Muscle of leg (tissue), 11 donors: ENCODE measurements around the gene SPOP. TPM values are rescaled to one million over a fixed set of nuclear protein-coding genes. Genes with fewer than 3 reads are reported as not detected.

Experiments used
- DNase-seq: peaks from one replicate; pipeline ENCODE4 v3.0.0; 2013
- H3K27ac ChIP-seq: one replicate; pipeline ENCODE4 v1.5.1; 2013; ENCODE audit warnings: mild to moderate bottlenecking, low read length, control low read depth
- H3K27me3 ChIP-seq: one replicate; pipeline ENCODE4 v1.6.1; 2013; ENCODE audit warnings: low read length; ENCODE audit not compliant: control insufficient read depth, insufficient read depth
- H3K36me3 ChIP-seq: one replicate; pipeline ENCODE4 v1.6.1; 2013; ENCODE audit warnings: low read length; ENCODE audit not compliant: control insufficient read depth, insufficient read depth
- H3K4me1 ChIP-seq: one replicate; pipeline ENCODE4 v1.6.1; 2013; ENCODE audit warnings: low read length; ENCODE audit not compliant: control insufficient read depth, insufficient read depth
- H3K4me3 ChIP-seq: one replicate; pipeline ENCODE4 v1.5.1; 2013; ENCODE audit warnings: low read length, control low read depth
- H3K9me3 ChIP-seq: replicated peaks from 2 replicates; pipeline ENCODE4 v1.6.1; 2013; ENCODE audit warnings: low read depth, low read length; ENCODE audit not compliant: control insufficient read depth
- WGBS: methylation state at CpG from one replicate; pipeline ENCODE4 v1.1.5; 2013; ENCODE audit warnings: missing lambda C conversion rate; ENCODE audit not compliant: insufficient coverage; 5-methylcytosine and 5-hydroxymethylcytosine counted together
- polyA plus RNA-seq, 8 donors: library from polyadenylated mRNA; unstranded; fragments of 120-200 nt; gene quantifications; one replicate each; pipeline versions ENCODE4 v1.2.1 to v1.2.3, GENCODE V29; 2013; ENCODE audit warnings: inconsistent platforms in 1 of 8, low replicate concordance in 1 of 8; ENCODE audit not compliant: insufficient read length in 8 of 8, insufficient read depth in 1 of 8
- total RNA-seq: library from RNA; stranded (reverse); fragments of 120-200 nt; gene quantifications from one replicate; pipeline ENCODE4 v1.2.4, GENCODE V29; 2013

Gene SPOP
- total and polyA plus RNA-seq, 9 donors: 46.9 to 59.7 (median 52.5) TPM

GRCh38 chr17:49603238-49603637 lies 74.7 kb downstream of the SPOP start:
- H3K36me3 ChIP-seq: peaks cover 48% of the 10 kb centered on the region
- WGBS: no CpG with 5 or more reads among the region's 3 CpGs
- no peaks in the 10 kb centered on the region for H3K4me1 ChIP-seq
- no peak overlapping the region for H3K27ac ChIP-seq
- H3K9me3 ChIP-seq: no peaks in the 10 kb centered on the region
- DNase-seq: no peak
- no peaks in the 10 kb centered on the region for H3K27me3 ChIP-seq
- no peak overlapping the region for H3K4me3 ChIP-seq

DNA sequence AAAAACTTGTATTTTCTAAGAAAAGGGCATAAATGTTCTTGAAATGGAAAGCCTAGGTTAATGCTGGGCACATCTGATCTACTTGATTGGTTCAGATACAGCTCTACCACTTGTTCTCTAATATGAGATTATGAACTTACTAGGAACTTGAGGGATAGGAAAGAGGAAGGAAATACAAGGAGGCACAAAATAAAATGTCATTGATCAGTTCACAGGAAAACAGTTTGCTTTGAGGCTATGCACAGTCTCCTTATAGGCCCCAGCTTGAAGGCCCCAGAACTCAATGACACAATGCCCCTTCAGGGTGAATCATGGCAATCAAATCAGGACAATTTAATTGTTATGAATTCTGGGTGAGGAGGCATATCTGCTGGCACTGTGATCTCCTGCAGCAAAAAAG lies 75.1 kb downstream of the SPOP start:
- Histone ChIP-seq H3K4me1 (no peaks in the 10 kb centered on the region), H3K27ac (no peak overlapping the region), H3K9me3 (no peaks in the 10 kb centered on the region), H3K27me3 (no peaks in the 10 kb centered on the region), H3K4me3 (no peak overlapping the region), H3K36me3 (peaks cover 50% of the 10 kb centered on the region)
- no peak for DNase-seq

DNA sequence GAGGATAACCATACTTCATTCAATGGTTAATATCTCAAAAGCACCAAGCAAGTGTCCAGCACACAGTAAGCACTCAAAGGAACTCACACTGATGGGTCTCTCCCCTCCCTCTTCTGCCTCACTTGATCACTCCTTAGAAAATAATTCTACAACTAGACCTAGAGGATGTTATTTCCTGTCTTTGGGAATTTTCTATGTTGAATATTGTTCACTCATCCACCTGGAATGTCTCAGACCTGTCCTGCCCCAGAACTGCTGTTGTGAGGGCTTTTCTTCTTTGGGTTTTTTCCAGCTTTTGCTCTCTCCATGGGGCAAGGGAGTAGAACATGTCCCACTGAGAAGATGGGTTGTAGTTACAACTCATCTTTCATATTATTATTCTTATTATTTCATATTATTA lies 76.9 kb downstream of the SPOP start:
- Histone ChIP-seq H3K4me1 (peaks cover 3% of the 10 kb centered on the region), H3K27ac (no peak overlapping the region), H3K27me3 (no peaks in the 10 kb centered on the region), H3K9me3 (no peaks in the 10 kb centered on the region), H3K36me3 (peaks cover 63% of the 10 kb centered on the region), H3K4me3 (no peak overlapping the region)
- DNase-seq: no peak

DNA sequence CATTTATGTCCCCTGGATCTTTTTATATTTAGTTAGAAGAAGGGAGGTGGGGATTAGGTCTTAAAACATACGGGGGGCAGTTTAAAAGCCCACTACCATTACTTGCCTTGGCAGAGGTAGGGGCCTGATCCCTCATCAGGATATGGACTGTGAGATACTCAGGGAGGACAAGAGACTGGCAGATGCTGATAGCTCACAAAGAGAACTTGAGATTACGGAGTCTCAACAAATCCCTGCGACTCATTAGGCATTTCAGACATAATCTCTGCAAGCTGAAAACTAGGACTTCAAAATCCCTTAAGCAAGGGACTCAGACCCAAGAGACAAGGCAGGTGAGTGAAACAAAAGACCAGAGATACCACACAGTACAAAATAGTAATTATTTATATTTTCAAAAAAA lies 79.0 kb downstream of the SPOP start:
- Histone ChIP-seq H3K36me3 (peaks cover 61% of the 10 kb centered on the region), H3K4me1 (peaks cover 3% of the 10 kb centered on the region), H3K4me3 (no peak overlapping the region), H3K9me3 (no peaks in the 10 kb centered on the region), H3K27me3 (no peaks in the 10 kb centered on the region), H3K27ac (no peak overlapping the region)
- WGBS: no CpG with 5 or more reads among the region's 3 CpGs
- DNase-seq: no peak

GRCh38 chr17:49597928-49598655 lies 79.8 kb downstream of the SPOP start:
- no peaks in the 10 kb centered on the region for H3K9me3 ChIP-seq
- peak overlapping the region; percentile 52 for H3K27ac ChIP-seq
- no peak overlapping the region for H3K4me3 ChIP-seq
- peak; percentile 48 for DNase-seq
- H3K27me3 ChIP-seq: no peaks in the 10 kb centered on the region
- WGBS: 77% methylated on average over 3 of the region's 8 CpGs
- H3K36me3 ChIP-seq: peaks cover 65% of the 10 kb centered on the region
- peaks cover 3% of the 10 kb centered on the region for H3K4me1 ChIP-seq

- peaks cover 3% of the 10 kb centered on the region for H3K4me1 ChIP-seq
- H3K27me3 ChIP-seq: no peaks in the 10 kb centered on the region
- H3K4me3 ChIP-seq: no peak overlapping the region
- H3K27ac ChIP-seq: peak overlapping the region; percentile 43
- no peaks in the 10 kb centered on the region for H3K9me3 ChIP-seq
- peaks cover 60% of the 10 kb centered on the region for H3K36me3 ChIP-seq
- DNase-seq: no peak
- WGBS: 100% methylated on average over 3 of the region's 4 CpGs
Observed at GRCh38 chr17:49597436-49597835, 80.5 kb downstream of the SPOP start.

DNA sequence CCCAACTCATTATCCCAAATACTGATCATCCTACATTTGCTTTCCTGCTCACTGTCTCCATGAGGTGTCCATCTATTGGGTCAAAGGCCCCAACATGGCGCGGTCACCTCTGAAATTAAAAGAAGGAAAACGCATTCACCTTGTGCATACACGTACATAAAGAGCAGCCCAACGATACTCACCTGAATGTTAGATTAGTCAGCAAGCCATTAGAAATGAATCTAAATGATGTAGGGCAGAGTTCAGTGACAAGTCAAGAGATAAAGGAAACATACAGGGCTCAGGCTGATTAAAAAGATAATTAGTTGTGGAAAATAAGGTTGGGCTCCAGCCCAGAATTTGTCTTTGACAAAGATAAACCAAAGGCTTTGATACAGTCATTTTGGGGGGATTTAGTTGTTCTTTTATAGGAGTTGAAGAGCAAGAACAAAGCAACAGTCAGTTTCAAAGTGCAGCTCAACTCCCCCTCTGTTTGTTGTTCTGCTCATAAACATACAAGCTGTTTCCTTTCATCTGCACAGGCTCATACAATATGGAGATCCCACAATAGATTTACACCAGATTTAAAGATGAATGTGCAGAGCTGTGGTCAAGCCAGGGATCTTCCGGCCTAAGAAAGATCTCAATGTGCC lies 81.2 kb downstream of the SPOP start:
- 92% methylated on average over 2 of the region's 6 CpGs for WGBS
- no peak for DNase-seq
- H3K36me3 ChIP-seq: peaks cover 54% of the 10 kb centered on the region
- no peaks in the 10 kb centered on the region for H3K9me3 ChIP-seq
- no peaks in the 10 kb centered on the region for H3K27me3 ChIP-seq
- H3K4me3 ChIP-seq: no peak overlapping the region
- peaks cover 3% of the 10 kb centered on the region for H3K4me1 ChIP-seq
- H3K27ac ChIP-seq: peak overlapping the region; percentile 2

DNA sequence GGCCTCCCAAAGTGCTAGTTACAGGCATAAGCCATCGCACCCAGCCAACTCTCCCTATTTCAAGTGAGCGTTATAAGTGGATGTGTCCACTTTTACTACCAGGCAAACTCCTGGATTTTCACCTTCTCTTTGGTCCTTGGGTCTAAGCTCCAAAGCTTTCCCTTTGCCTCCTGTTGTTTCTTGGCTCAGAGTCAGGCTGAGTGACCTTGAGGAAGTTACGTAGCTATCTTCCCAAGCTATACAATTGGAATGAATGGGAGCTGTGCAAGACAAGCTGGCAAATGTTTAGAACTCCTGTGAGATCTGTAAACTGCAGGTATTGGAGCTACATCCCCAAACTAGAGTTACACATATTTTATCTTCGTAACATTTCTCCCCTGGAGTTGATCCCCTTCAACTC lies 81.9 kb downstream of the SPOP start:
- no peak overlapping the region for H3K27ac ChIP-seq

GRCh38 chr17:49595328-49595727 lies 82.6 kb downstream of the SPOP start:
- Histone ChIP-seq H3K36me3 (peaks cover 50% of the 10 kb centered on the region), H3K4me1 (peaks cover 3% of the 10 kb centered on the region), H3K4me3 (no peak overlapping the region), H3K27ac (no peak overlapping the region), H3K9me3 (no peaks in the 10 kb centered on the region), H3K27me3 (no peaks in the 10 kb centered on the region)
- DNase-seq: no peak
- 92% methylated on average over 1 of the region's 4 CpGs for WGBS

More for the DNA sequence above, 81.9 kb downstream of the SPOP start:
- H3K4me3 ChIP-seq: no peak overlapping the region
- peaks cover 3% of the 10 kb centered on the region for H3K4me1 ChIP-seq
- no peak for DNase-seq
- peaks cover 55% of the 10 kb centered on the region for H3K36me3 ChIP-seq
- no peaks in the 10 kb centered on the region for H3K9me3 ChIP-seq
- 100% methylated on average over 2 of the region's 4 CpGs for WGBS
- no peaks in the 10 kb centered on the region for H3K27me3 ChIP-seq

- Histone ChIP-seq H3K4me1 (peaks cover under 1% of the 10 kb centered on the region), H3K36me3 (peaks cover 30% of the 10 kb centered on the region), H3K27ac (no peak overlapping the region), H3K4me3 (no peak overlapping the region), H3K27me3 (no peaks in the 10 kb centered on the region), H3K9me3 (no peaks in the 10 kb centered on the region)
- no peak for DNase-seq
- WGBS: 81% methylated on average over 3 of the region's 3 CpGs
Observed at GRCh38 chr17:49592263-49592662, 85.6 kb downstream of the SPOP start.
